ENCODE data around the gene SND1.

DNA sequence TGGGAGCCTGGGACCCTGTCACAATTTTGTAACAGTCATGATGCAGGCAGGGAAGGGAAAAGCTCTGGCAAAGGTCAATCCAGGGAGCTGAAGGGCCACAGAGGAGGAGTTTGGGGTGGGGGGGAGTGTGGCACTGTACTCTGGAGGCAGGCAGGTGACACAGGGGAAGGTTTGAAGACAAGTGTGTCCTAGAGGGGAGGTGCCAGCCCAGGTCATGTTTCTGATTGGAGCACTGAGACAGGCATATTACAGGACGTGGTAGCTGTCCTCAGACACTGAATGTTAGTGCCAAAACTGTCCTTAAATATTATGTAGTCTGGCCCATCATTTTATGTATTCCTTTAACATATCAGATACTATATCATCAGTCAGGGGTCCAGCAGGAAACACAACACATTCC, 454.8 kb downstream of the SND1 start:
- TF ChIP-seq, protein P1, sequence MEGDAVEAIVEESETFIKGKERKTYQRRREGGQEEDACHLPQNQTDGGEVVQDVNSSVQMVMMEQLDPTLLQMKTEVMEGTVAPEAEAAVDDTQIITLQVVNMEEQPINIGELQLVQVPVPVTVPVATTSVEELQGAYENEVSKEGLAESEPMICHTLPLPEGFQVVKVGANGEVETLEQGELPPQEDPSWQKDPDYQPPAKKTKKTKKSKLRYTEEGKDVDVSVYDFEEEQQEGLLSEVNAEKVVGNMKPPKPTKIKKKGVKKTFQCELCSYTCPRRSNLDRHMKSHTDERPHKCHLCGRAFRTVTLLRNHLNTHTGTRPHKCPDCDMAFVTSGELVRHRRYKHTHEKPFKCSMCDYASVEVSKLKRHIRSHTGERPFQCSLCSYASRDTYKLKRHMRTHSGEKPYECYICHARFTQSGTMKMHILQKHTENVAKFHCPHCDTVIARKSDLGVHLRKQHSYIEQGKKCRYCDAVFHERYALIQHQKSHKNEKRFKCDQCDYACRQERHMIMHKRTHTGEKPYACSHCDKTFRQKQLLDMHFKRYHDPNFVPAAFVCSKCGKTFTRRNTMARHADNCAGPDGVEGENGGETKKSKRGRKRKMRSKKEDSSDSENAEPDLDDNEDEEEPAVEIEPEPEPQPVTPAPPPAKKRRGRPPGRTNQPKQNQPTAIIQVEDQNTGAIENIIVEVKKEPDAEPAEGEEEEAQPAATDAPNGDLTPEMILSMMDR (IDR thresholded peaks at IDR 0.05 in 8 of 11, conservative IDR thresholded peaks at IDR 0.05 in 3 of 11) = no peak
- TF ChIP-seq POLR2AphosphoS5 (IDR thresholded peaks at IDR 0.05) (no peak), POLR2A (IDR thresholded peaks at IDR 0.05) (no peak)
